Left ventricle myocardium superior (tissue), 1 donor: Measurements from ENCODE around the gene SBF1. TPM values are rescaled to one million over a fixed set of nuclear protein-coding genes. Genes with fewer than 3 reads are reported as not detected.
A peak's percentile ranks its signal among the peaks of the same experiment; 100 is the strongest.
"Not testable (repeated sequence)": the region's sequence is repeated elsewhere in the genome, so short reads cannot be mapped to it uniquely, and the experiment has no call there.

Experiments used
- ATAC-seq: fragments of 200-7000 bp; cut with Tn5 transposase; one replicate; pipeline ENCODE4 v1.9.1; 2020; ENCODE audit warnings: mild to moderate bottlenecking, moderate library complexity
- DNase-seq: peaks from one replicate; pipeline ENCODE4 v3.0.0-alpha.2; 2020
- intact Hi-C: fragments of 100-400 bp; cut with micrococcal nuclease; formaldehyde crosslinking; loops from one replicate; pipeline ENCODE4 v1.11.0; 2022
- long read RNA-seq: library from polyadenylated mRNA; unstranded; transcript quantifications from one replicate; pipeline ENCODE4 v2.0.0, GENCODE V29; 2021
- total RNA-seq: library from RNA; stranded (reverse); fragmentation: NEBNext Ultra II Directional; extraction: Animal tissue kit (Norgen Biotek cat#: 25700); gene quantifications from one replicate; pipeline ENCODE4 v1.2.1, GENCODE V29; 2021
- donor health status: DM: no; HTN: yes; CAD: no; lungs with severe emphysema.

Gene SBF1, protein sequence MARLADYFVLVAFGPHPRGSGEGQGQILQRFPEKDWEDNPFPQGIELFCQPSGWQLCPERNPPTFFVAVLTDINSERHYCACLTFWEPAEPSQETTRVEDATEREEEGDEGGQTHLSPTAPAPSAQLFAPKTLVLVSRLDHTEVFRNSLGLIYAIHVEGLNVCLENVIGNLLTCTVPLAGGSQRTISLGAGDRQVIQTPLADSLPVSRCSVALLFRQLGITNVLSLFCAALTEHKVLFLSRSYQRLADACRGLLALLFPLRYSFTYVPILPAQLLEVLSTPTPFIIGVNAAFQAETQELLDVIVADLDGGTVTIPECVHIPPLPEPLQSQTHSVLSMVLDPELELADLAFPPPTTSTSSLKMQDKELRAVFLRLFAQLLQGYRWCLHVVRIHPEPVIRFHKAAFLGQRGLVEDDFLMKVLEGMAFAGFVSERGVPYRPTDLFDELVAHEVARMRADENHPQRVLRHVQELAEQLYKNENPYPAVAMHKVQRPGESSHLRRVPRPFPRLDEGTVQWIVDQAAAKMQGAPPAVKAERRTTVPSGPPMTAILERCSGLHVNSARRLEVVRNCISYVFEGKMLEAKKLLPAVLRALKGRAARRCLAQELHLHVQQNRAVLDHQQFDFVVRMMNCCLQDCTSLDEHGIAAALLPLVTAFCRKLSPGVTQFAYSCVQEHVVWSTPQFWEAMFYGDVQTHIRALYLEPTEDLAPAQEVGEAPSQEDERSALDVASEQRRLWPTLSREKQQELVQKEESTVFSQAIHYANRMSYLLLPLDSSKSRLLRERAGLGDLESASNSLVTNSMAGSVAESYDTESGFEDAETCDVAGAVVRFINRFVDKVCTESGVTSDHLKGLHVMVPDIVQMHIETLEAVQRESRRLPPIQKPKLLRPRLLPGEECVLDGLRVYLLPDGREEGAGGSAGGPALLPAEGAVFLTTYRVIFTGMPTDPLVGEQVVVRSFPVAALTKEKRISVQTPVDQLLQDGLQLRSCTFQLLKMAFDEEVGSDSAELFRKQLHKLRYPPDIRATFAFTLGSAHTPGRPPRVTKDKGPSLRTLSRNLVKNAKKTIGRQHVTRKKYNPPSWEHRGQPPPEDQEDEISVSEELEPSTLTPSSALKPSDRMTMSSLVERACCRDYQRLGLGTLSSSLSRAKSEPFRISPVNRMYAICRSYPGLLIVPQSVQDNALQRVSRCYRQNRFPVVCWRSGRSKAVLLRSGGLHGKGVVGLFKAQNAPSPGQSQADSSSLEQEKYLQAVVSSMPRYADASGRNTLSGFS (N-terminal part only)
- 55.5 TPM for total RNA-seq
- long read RNA-seq, full-length matches to known transcripts, result 10 of 66 reads
- long read RNA-seq, partial matches to known transcripts, result 38 of 66 reads
- long read RNA-seq, other reads (novel, unspliced or antisense), result 18 of 66 reads

DNA sequence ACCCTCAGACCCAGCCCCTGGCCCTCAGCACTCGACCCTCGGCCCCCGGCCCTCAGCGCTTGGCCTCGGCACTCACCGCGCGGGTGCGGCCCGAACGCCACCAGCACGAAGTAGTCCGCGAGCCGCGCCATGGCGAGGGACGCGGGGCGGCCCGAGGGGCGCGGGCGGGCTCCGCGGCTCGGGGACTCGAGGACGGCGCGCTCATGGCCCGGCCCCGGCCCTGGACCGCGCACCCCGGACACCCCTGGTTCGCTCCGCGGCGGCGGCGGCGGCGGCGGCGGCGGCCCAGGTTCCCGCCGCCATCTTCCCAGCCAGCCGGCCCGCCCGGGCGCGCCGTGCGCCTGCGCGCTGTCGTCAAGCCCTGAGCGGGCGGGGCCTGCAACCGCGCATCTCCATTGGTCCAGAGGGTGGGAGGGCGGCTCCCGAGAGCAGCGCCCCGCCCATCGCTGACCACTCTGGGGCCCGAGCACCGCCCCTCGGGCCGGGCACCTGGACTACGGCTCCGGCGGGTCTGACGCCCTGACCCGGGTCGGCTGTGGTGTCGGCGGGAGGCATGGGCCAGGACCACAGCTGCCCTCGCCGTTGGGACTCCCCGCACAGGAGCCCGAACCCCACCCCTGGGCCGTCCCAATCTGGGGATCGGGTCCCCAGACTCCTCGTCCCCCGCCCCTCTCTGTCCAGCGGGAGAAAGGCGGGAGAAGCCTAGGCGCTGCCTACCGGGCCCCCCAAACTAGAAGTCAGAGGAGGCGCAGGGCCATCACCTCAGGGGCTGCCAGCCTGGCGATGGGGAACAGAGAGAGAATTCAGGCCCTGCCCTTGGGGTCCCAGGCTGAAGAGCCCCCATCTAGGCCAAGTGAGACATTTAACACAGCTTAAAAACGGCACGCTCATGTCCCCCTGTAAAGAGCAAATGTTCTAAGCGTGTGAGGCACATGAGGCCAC, at the start of gene SBF1:
TSS of gene SBF1 (minus strand) at position 326 of the 942 bp plus-strand sequence. CDS start at position 131, 195 bp downstream.
- ATAC-seq, result peak; percentile 99
- intact Hi-C loops, result no loop called here
- peak; percentile 97 for DNase-seq

DNA sequence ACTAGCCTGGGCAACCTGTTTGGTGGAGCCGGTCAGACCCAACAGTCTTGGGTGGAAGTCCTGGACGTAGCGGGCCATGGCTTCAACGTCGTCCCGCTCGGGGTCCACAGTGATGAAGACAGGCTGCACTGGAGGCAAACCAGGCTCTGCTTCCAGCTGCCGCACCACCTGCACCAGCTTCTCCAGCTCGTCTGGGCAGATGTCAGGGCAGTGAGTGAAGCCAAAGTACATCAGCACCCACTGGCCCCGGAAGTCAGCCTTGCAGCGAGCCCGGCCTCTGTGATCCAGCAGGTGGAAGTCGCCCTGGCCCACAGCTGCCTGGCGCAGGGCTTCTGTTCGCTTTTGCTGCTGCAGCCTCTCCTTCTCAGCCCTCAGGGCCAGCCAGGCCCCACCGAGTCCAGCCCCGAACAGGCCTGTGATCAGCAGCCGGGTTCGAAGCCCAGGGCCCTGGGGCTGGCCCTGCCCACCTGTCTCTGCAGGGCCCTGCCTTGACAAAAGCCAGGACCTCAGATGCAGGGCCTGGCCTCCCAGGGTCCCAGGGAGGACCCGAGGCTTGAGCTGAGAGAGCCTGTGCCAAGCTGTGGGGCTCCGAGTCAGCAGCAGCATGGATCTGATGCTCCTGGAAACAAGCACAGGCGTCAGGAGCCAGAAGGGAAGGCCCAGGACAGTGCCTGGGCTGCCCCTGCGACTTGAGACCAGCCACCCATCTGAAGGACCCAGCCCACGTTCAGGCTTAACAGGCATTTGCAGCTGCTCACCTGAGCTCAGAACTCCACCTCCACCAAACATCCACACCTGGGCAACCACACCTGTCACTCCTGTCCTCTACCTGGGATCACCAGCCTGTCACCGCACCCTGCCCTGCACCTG, 49.2 kb upstream of the SBF1 start:
- no peak for ATAC-seq
- DNase-seq, result no peak
- intact Hi-C loops, result no loop called here

DNA sequence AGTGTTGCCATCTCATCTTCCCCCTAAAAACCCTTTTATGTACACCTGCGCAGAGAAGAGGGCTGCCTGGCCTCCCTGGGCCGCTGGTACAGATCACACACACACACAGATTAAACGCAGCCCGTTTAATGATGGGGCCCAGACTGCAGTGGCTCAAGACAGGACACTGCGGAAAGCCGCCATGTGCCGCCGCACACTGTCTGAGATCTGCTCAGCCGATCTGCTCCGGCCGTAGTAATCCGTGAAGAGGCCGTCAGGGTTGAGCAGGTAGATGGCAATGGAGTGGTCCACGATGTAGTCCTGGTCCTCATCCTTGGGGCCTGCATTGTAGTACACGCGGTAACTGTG, 48.6 kb upstream of the SBF1 start:
- intact Hi-C loops, result no loop called here
- DNase-seq (no peak), ATAC-seq (no peak)

DNA sequence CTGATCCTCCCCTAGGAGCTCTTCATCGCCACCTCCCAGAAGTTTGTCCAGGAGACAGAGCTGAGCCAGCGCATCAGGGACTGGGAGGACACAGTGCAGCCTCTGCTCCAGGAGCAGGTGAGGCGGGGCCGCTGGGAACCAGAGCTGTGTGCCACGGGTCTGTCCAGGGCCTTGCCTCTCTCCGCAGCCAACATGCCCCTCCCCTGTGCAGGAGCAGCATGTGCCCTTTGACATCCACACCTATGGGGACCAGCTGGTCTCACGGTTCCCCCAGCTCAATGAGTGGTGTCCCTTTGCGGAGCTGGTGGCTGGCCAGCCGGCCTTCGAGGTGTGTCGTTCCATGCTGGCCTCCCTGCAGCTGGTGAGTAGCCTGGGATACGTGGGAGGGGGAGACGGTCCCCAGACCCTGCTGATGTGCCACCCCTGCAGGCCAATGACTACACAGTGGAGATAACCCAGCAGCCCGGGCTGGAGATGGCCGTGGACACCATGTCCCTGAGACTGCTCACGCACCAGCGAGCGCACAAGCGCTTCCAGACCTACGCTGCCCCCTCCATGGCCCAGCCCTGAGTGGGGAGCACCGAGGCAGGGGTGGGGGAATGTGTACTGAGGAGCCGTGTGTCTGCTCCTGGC, 48.1 kb upstream of the SBF1 start:
- intact Hi-C loops, result no loop called here
- DNase-seq (peak; percentile 31), ATAC-seq (no peak)

DNA sequence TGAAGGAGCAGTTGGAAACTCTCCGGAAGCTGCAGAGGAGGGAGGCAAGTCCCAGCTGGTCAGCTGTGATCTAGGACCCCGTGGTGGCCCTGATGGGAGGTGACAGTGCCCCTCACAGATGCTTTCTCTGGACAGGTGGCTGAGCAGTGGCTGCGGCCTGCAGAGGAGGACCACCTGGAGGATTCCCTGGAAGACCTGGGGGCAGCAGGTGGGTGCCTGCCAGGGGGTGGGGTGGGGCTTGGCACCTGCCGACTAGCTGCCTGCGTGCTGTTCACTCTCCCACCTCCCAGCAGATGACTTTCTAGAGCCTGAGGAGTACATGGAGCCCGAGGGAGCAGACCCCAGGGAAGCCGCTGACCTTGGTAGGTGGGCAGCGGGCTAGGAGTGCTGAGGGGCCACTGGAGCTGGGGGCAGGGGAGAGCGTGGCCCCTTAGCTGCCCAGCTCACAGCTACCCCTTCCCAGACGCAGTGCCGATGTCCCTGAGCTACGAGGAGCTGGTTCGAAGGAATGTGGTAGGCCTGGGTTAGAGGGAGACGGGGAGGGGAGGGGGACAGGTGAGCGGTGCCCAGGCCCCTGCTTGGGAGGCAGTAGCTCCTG, 47.5 kb upstream of the SBF1 start:
- intact Hi-C loops, result no loop called here
- no peak for ATAC-seq
- peak; percentile 30 for DNase-seq

DNA sequence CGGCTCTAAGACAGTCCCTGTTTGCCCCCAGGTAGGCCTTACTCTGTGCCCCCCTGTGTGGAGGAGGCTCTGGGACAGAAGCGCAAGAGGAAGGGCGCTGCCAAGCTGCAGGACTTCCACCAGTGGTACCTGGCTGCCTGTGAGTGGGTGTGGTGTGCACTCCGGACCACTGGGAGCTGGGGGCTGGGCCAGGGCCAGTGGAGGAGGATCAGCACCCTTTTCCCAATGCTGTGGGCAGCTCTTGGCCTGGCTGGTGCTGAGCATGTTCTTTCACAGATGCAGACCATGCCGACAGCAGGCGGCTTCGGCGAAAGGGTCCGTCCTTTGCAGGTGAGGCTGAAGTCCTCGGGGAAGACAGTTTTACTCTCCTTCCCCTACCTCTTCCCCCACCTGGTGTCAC, 46.9 kb upstream of the SBF1 start:
- ATAC-seq (no peak), DNase-seq (peak; percentile 23)
- intact Hi-C loops, result no loop called here

DNA sequence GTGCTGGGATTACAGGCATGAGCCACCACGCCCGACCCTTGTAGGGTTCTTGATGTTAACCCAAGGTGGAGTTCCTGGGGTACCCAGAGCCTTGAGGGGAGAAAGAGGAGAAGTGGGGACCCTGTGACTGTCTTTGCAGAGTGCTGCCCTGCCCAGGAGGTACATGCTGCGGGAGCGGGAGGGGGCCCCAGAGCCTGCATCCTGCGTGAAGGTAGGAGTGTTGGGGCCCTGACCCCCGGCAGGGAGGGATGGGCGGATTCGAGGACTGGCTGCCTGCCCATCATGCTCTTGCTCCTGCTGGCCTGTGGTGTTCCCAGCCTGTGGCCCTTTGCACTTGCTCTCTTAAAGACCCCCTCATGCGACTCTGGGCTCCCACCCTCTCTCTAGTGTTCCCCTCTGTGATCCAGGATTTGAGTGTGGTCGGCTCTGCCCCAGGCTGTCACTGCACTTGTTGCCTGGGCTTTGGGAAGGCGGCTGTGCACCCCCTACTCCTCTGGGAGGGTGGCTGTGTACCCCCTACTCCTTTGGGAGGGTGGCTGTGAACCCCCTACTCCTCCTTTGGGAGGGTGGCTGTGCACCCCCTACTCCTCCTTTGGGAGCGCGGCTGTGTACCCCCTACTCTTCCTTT, 46.1 kb upstream of the SBF1 start:
- ATAC-seq (no peak), DNase-seq (peak; percentile 27)
- intact Hi-C loops, result no loop called here

DNA sequence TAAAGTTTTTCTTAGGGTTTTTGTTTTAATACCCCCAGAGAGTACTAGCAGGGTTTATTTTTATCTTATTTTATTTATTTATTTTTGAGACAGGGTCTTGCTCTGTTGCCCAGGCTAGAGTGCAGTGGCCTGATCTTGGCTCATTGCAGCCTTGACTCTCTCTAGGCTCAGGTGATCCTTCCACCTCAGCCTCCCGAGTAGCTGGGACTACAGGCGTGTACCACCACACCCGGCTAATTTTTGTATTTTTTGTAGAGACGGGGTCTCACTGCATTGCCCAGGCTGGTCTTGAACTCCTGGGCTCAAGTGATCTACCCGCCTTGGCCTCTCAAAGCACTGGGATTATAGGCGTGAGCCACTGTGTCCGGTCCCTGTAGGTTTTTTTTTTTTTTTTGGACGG, 45.3 kb upstream of the SBF1 start:
- DNase-seq, intact Hi-C loops, ATAC-seq: not testable (repeated sequence)

DNA sequence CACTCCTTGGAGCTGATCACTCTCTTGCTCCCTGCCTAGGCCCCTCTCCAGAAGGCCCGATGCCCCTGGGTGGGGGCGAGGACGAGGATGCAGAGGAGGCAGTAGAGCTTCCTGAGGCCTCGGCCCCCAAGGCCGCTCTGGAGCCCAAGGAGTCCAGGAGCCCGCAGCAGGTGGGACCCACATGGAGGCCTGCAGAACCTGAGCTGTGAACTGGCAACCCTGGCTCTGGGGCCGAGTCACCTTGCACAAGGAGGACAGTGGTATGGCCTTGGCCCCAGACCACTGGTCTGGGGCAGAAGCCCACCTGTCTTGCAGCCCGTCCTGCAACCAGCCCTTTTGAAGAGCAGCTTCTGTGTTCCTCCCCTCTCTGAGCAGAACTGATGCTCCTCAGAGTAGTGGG, 44.3 kb upstream of the SBF1 start:
- ATAC-seq, result no peak
- no peak for DNase-seq
- intact Hi-C loops, result no loop called here

DNA sequence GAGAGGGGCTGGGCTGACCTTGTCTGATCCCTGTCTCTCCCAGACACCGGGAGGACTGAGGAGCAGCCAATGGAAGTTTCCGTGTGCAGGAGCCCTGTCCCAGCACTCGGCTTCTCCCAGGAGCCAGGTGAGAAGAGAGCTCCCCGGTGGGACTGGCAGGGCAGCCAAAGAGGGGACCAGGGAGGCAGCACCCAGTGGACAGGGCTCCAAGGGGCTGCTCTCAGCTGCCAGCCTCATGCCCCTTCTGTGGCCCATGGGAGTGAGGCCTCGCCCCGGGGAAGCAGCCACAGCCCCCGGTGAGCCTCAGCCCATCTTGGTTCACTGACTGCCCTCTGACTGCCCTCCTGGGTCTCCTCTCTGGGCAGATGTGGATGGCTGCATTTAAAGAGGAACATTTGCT, 43.8 kb upstream of the SBF1 start:
- no peak for ATAC-seq
- no peak for DNase-seq
- intact Hi-C loops, result no loop called here

DNA sequence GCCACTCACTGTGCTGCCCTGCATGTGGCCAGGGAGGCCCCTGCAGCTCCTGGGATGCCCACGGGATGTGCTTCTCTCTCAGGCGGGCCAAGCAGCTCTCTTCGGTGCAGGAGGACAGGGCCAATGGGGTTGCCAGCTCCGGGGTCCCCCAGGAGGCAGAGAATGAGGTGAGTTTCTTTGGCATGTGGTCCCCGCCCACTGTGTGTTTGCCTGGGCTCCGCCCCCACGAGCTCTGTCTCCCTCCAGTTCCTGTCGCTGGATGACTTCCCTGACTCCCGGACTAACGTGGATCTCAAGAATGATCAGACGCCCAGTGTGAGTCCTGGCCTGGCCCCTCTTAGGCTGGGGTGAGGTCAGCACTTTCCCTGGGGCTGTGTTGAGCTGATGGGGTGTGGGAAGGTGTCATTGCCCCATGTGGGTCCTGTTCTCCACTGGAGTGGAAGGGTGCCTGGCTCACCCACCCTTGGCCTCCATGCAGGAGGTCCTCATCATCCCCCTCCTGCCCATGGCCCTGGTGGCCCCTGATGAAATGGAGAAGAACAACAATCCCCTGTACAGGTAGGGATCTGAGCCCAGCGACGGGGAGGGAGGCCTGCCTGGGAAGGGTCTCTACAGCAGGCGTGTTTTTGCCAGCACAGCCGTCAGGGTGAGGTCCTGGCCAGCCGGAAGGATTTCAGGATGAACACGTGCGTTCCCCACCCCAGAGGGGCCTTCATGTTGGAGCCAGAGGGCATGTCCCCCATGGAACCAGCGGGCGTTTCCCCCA, 42.8 kb upstream of the SBF1 start:
- ATAC-seq (no peak), DNase-seq (no peak)

DNA sequence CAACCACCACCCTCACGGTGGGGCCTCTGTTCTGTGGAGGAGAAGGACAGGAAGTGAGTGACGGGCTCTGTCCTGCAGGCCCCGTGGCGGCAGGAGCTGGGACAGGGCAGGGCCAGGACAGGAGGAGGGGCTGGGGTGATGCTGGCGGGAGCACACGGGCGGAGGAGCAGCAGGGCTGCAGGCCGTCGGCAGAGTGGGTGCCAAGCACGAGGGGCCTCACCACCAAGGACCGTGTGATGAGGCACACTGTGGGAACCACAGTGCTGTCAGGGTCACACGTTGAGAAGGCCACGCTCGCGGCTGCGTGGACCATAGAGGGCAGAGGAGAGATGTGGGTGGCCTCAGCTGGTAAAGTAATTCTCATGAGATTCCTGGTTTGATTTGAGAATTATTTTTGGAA, 42.1 kb upstream of the SBF1 start:
- DNase-seq (no peak), ATAC-seq (no peak)
- intact Hi-C loops, result no loop called here

More for the DNA sequence above, 42.8 kb upstream of the SBF1 start:
- intact Hi-C loops, result no loop called here

DNA sequence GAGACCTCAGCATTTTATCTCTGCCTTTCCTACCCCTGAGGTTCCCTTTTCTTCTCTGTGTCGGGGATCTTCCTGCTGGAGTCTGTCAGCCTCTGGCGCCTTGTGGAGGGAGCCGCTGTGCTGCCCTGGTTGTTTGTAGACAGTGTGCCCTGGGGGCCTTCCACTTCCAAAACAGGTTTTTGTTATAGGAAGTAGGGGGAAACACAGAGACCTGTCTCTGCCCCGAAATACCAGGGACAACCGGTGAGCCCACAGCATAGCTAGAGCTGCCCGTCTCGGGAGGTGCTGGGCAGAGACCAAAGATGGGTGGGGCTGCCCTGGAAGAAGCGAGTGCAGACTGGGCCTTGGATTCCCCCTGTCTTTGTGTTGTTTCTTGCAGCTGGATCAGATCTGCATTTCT, 41.2 kb upstream of the SBF1 start:
- ATAC-seq (no peak), DNase-seq (no peak)
- intact Hi-C loops, result no loop called here

DNA sequence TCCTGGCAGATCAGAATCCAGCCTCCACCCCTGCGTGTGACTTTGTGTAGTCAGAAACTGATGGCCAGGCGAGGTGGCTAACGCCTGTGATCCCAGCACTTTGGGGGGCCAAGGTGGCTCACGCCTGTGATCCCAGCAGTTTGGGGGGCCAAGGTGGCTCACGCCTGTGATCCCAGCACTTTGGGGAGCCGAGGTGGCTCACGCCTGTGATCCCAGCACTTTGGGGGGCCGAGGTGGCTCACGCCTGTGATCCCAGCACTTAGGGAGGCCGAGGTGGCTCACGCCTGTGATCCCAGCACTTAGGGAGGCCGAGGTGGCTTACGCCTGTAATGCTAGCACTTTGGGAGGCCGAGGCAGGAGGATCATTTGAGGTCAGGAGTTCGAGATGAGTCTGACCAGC, 38.3 kb upstream of the SBF1 start:
- ATAC-seq (no peak), DNase-seq (no peak)
- intact Hi-C loops, result no loop called here

DNA sequence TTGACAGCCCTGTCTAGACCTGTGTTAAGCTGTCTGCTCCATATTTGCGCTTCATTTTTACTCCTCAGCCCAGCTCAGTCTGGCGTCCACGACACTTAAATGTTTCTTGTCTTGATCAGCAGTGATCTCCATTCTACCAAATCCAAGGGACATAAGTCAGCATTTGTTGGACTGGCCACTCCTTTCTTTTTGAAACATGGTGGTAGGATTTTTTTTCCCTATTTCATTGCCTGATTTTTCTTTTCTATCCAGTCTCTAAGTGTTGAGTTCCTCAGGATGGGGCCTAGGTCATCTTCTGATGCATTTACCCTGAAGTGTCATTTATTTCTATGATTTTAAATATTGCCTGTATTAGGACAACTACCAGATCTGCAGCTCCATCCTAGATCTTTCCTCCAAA, 34.1 kb upstream of the SBF1 start:
- intact Hi-C loops, result no loop called here
- ATAC-seq, result no peak
- no peak for DNase-seq
